B cell (primary cell): ENCODE results near the gene SYNDIG1L.

Experiments used
- EZH2 ChIP-seq: IDR thresholded peaks from 2 replicates; pipeline ENCODE4 v1.6.1; 2012; ENCODE audit warnings: borderline replicate concordance, low read depth, mild to moderate bottlenecking, moderate library complexity, low read length; ENCODE audit not compliant: insufficient read depth, poor library complexity, severe bottlenecking
- TF ChIP-seq, protein P1 (sequence below): fragments of 200-600 bp; IDR thresholded peaks from one replicate; pipeline ENCODE4 v1.8.0; 2022; ENCODE audit warnings: antibody characterized with exemption, mild to moderate bottlenecking

DNA sequence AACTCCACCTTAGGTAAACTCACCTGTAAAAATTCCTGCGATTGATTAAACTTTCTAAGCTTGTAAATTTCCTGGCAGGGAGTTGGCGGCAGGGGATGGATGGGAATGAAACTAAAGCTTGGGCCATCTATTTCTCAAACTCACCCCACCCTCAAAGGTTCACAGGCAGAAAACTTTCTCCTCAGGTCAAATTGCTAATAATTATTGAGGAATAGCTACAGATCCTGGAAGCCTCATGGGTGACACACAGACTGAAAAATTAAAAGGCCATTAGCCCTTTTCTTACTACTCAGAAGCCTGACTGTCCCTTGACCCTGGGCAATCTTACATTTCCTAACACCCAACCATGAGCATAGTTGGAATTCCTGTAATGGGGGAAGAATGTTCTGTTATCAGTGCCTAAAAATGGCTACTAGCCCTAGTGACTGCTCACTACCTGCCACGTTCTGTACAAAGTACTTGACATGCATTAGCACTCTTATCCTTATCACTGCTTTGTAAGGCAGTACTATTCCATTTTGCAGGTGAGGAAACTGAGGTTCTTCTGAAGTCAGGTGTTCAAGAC, 12.4 kb upstream of the SYNDIG1L start:
- TF ChIP-seq, protein P1, sequence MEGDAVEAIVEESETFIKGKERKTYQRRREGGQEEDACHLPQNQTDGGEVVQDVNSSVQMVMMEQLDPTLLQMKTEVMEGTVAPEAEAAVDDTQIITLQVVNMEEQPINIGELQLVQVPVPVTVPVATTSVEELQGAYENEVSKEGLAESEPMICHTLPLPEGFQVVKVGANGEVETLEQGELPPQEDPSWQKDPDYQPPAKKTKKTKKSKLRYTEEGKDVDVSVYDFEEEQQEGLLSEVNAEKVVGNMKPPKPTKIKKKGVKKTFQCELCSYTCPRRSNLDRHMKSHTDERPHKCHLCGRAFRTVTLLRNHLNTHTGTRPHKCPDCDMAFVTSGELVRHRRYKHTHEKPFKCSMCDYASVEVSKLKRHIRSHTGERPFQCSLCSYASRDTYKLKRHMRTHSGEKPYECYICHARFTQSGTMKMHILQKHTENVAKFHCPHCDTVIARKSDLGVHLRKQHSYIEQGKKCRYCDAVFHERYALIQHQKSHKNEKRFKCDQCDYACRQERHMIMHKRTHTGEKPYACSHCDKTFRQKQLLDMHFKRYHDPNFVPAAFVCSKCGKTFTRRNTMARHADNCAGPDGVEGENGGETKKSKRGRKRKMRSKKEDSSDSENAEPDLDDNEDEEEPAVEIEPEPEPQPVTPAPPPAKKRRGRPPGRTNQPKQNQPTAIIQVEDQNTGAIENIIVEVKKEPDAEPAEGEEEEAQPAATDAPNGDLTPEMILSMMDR = no peak
- no peak for TF ChIP-seq EZH2
